Posterior vena cava (tissue), 2 donors: ENCODE results near the gene GTF2I. TPM values are rescaled to one million over a fixed set of nuclear protein-coding genes. Genes with fewer than 3 reads are reported as not detected.
"Not testable (repeated sequence)": the region's sequence is repeated elsewhere in the genome, so short reads cannot be mapped to it uniquely, and the experiment has no call there.

Experiments used
- DNase-seq: peaks from one replicate; pipeline ENCODE4 v3.0.0-alpha.2; 2020; ENCODE audit warnings: low spot score
- intact Hi-C, 2 donors: fragments of 100-400 bp; cut with DNase I; formaldehyde crosslinking; loops; one replicate each; pipeline versions ENCODE4 v1.14.1 to v1.14.2; 2022 to 2023
- long read RNA-seq, 2 donors: library from polyadenylated mRNA; unstranded; transcript quantifications; one replicate each; pipeline ENCODE4 v2.0.0, GENCODE V29; 2020 to 2021
- total RNA-seq, 2 donors: library from RNA; stranded (reverse); fragmentation: NEBNext Ultra II Directional; extraction: Animal tissue kit (Norgen Biotek cat#: 25700); gene quantifications; one replicate each; pipeline ENCODE4 v1.2.1, GENCODE V29; 2021
- donor health status: DM: yes; HTN: yes; CAD: no.
- donor health status: DM: yes; HTN: yes; CAD: no.

The GTF2I gene
- 100 to 1,000 TPM; 113 to 119 TPM for total RNA-seq
- long read RNA-seq, donor 1, full-length matches to known transcripts: 5 of 48 reads
- long read RNA-seq, donor 1, partial matches to known transcripts: 35 of 48 reads
- long read RNA-seq, donor 1, other reads (novel, unspliced or antisense): 8 of 48 reads
- long read RNA-seq, donor 2, full-length matches to known transcripts: 2 of 23 reads
- long read RNA-seq, donor 2, partial matches to known transcripts: 16 of 23 reads
- long read RNA-seq, donor 2, other reads (novel, unspliced or antisense): 5 of 23 reads

GRCh38 chr7:74657692-74658177 is at the start of gene GTF2I:
Gene GTF2I, plus strand, starts transcription at chr7:74657718. Its CDS starts 31,411 bp downstream, at chr7:74689129.
- intact Hi-C loops: no loop called here
- DNase-seq: no peak

- intact Hi-C loops: no loop called here
- no peak for DNase-seq
Measured at GRCh38 chr7:74612015-74612829, 45.3 kb upstream of the GTF2I start.

GRCh38 chr7:74615933-74616780 is 41.4 kb upstream of the GTF2I start:
- intact Hi-C loops: no loop called here
- no peak for DNase-seq

GRCh38 chr7:74617180-74617744 is 40.3 kb upstream of the GTF2I start:
- intact Hi-C loops: no loop called here
- no peak for DNase-seq

GRCh38 chr7:74619235-74619860 is 38.2 kb upstream of the GTF2I start:
- intact Hi-C loops: no loop called here
- no peak for DNase-seq

GRCh38 chr7:74622228-74622749 is 35.2 kb upstream of the GTF2I start:
- no peak for DNase-seq
- intact Hi-C loops: no loop called here

GRCh38 chr7:74623135-74623534 is 34.4 kb upstream of the GTF2I start:
- intact Hi-C loops: no loop called here
- no peak for DNase-seq

GRCh38 chr7:74625446-74625845 is 32.1 kb upstream of the GTF2I start:
- intact Hi-C loops: no loop called here

GRCh38 chr7:74627661-74628411 is 29.7 kb upstream of the GTF2I start:
- intact Hi-C loops: no loop called here
- DNase-seq: no peak

More at GRCh38 chr7:74625446-74625845, 32.1 kb upstream of the GTF2I start:
- DNase-seq: no peak

- DNase-seq: no peak
- intact Hi-C loops: no loop called here
Measured at GRCh38 chr7:74632505-74632904, 25.0 kb upstream of the GTF2I start.

- DNase-seq: no peak
- intact Hi-C loops: no loop called here
Measured at GRCh38 chr7:74633451-74633921, 24.0 kb upstream of the GTF2I start.

- DNase-seq: no peak
- intact Hi-C loops: no loop called here
Measured at GRCh38 chr7:74637745-74638144, 19.8 kb upstream of the GTF2I start.

- intact Hi-C loops, DNase-seq: not testable (repeated sequence)
Measured at GRCh38 chr7:74650055-74650454, 7.5 kb upstream of the GTF2I start.

GRCh38 chr7:74650493-74651132 is 6.9 kb upstream of the GTF2I start:
- intact Hi-C loops, DNase-seq: not testable (repeated sequence)

- DNase-seq, intact Hi-C loops: not testable (repeated sequence)
Measured at GRCh38 chr7:74651133-74651504, 6.4 kb upstream of the GTF2I start.

- DNase-seq: no peak
Measured at GRCh38 chr7:74653686-74654181, 3.8 kb upstream of the GTF2I start.

GRCh38 chr7:74654811-74655210 is 2.7 kb upstream of the GTF2I start:
- intact Hi-C loops: no loop called here
- no peak for DNase-seq

More at GRCh38 chr7:74653686-74654181, 3.8 kb upstream of the GTF2I start:
- intact Hi-C loops: no loop called here
